ENCODE data around the gene BOD1L2. TPM values are rescaled to one million over a fixed set of nuclear protein-coding genes. Genes with fewer than 3 reads are reported as not detected.

Gene BOD1L2
- total and polyA plus RNA-seq, 2 donors (not counting 3 experiments of a cell fraction or from before 2014, with no cell fraction given) = not detected

DNA sequence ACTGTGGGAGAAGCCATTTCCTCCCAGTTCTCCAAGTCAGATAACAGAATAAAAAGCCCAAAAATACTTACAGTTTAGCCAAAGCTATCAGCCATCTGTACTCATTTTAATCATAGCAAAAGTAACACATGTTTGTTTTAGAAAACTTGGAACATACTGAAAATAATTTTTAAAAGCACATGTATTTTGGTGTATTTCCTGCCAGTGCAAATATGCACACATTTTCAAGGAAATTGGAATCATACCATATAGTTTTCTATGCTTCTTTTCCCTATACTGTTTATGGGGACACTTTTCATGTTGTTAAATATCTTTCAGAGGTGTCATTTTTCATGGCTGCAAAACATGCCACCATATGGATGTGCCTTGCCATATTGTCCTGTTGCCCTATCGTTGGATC, 51.2 kb downstream of the BOD1L2 start:
- no TSS peak for BruUV-seq (replicated peaks)
- intact Hi-C loops (cut with micrococcal nuclease) = no loop called here
- CTCF ChIA-PET = no interaction called here

More for the DNA sequence above, 51.2 kb downstream of the BOD1L2 start:
- no peak overlapping the region for H3K4me3 ChIP-seq (replicated peaks in 1 of 3; ENCODE audit: insufficient read depth in 1 of 3, low read depth in 1 of 3, low read length in 3 of 3)
- H3K27ac ChIP-seq (ENCODE audit: insufficient read depth, low read depth, low read length) = no peak overlapping the region
- H3K9ac ChIP-seq (replicated peaks; ENCODE audit: extremely low read depth, insufficient read depth, low read length) = no peak overlapping the region
- H3K79me2 ChIP-seq (ENCODE audit: control insufficient read depth, insufficient read depth, low read length) = no peaks in the 10 kb centered on the region
- no peaks in the 10 kb centered on the region for H3K4me1 ChIP-seq (ENCODE audit: control insufficient read depth, extremely low read depth, insufficient read depth, low read length)
- FAIRE-seq (no peak), DNase-seq (ENCODE audit: low read depth, low spot score) (no peak)
- dilution Hi-C loops (cut with MboI; ENCODE audit: extremely low pct_ligation_motif_present, low sequenced_read_pairs) = no loop called here
- no peaks in the 10 kb centered on the region for H3K27me3 ChIP-seq (ENCODE audit: control insufficient read depth in 2 of 2, insufficient read depth in 2 of 2, low read length in 2 of 2)
- no peaks in the 10 kb centered on the region for H3K9me3 ChIP-seq (replicated peaks; ENCODE audit: control insufficient read depth, insufficient read depth, low read length)
- H2AFZ ChIP-seq (ENCODE audit: low read depth, low read length) = no peak overlapping the region
- H3K9me1 ChIP-seq (replicated peaks; ENCODE audit: control insufficient read depth, extremely low read depth, insufficient read depth, low read length) = no peaks in the 10 kb centered on the region
- POLR2A ChIA-PET = no interaction called here
- H3K4me2 ChIP-seq (ENCODE audit: insufficient read depth, low read length) = no peak overlapping the region
- no peaks in the 10 kb centered on the region for H4K20me1 ChIP-seq (replicated peaks; ENCODE audit: control insufficient read depth, extremely low read depth, insufficient read depth, low read length)
- H3K36me3 ChIP-seq (ENCODE audit: control insufficient read depth in 2 of 2, extremely low read depth in 1 of 2, insufficient read depth in 2 of 2, low read length in 2 of 2) = no peaks in the 10 kb centered on the region
- TF ChIP-seq CTCF (IDR thresholded peaks at IDR 0.05; ENCODE audit: extremely low read depth in 1 of 2, insufficient read depth in 1 of 2, low read depth in 1 of 2, low read length in 2 of 2) (no peak), GATA2 (IDR thresholded peaks at IDR 0.05; ENCODE audit: insufficient read depth, insufficient read length, low read depth, low read length) (no peak), FOS (IDR thresholded peaks at IDR 0.05; ENCODE audit: borderline replicate concordance, insufficient read depth, low read length) (no peak)
- TF ChIP-seq, protein P1, sequence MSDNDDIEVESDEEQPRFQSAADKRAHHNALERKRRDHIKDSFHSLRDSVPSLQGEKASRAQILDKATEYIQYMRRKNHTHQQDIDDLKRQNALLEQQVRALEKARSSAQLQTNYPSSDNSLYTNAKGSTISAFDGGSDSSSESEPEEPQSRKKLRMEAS (IDR thresholded peaks at IDR 0.05; ENCODE audit: insufficient read depth, insufficient read length) = no peak

Other genes with a start within 250 kb of the BOD1L2 start
- not detected in 2 replicates for gene ST8SIA3, start 205.5 kb downstream of the BOD1L2 start, total RNA-seq
- not detected in 2 replicates for gene ST8SIA3, start 205.5 kb downstream of the BOD1L2 start, polyA plus RNA-seq